Measurements from ENCODE around the gene POLR1C. TPM values are rescaled to one million over a fixed set of nuclear protein-coding genes. Genes with fewer than 3 reads are reported as not detected.

Gene POLR1C
- polyA plus RNA-seq, 3 donors: 4.5 to 18.3 (median 6.1) TPM

DNA sequence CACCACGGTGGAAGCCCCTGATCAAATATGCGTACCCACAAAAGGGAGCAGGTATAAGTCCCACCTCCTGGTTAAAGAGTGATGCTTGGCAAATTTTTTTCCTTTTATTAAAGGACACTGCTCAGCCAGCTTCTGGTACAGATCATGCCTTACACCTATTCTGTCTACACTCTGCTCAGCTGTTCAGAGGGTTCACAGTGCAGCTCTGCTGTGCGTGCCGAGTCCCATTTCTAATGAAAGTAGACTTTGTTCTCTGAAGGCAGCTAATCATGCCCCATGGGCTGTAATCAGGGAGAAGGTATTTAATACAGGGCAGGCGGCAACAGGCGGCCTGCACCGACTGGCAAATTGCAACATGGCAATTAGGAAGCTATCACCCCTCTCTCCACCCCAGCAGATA lies 23.1 kb upstream of the POLR1C start:
- no peak overlapping the region for H3K4me3 ChIP-seq (replicated peaks in 1 of 3; ENCODE audit: low read depth in 2 of 3, low read length in 3 of 3)
- peaks cover 53% of the 10 kb centered on the region for H4K20me1 ChIP-seq (ENCODE audit: insufficient read depth, low read length)
- Mint-ChIP-seq H3K4me1 (peaks cover 8% of the 10 kb centered on the region), H3K36me3 (peaks cover 31 to 43% of the 10 kb centered on the region in 2 donors), H3K27ac (no peak overlapping the region), H3K9me3 (no peaks in the 10 kb centered on the region), H3K27me3 (ENCODE audit: low read depth in 3 of 3) (peaks cover 0 to 4% (median 0%) of the 10 kb centered on the region in 3 donors), H3K4me3 (no peak overlapping the region)
- TF ChIP-seq, protein P1, sequence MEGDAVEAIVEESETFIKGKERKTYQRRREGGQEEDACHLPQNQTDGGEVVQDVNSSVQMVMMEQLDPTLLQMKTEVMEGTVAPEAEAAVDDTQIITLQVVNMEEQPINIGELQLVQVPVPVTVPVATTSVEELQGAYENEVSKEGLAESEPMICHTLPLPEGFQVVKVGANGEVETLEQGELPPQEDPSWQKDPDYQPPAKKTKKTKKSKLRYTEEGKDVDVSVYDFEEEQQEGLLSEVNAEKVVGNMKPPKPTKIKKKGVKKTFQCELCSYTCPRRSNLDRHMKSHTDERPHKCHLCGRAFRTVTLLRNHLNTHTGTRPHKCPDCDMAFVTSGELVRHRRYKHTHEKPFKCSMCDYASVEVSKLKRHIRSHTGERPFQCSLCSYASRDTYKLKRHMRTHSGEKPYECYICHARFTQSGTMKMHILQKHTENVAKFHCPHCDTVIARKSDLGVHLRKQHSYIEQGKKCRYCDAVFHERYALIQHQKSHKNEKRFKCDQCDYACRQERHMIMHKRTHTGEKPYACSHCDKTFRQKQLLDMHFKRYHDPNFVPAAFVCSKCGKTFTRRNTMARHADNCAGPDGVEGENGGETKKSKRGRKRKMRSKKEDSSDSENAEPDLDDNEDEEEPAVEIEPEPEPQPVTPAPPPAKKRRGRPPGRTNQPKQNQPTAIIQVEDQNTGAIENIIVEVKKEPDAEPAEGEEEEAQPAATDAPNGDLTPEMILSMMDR (IDR thresholded peaks at IDR 0.05): no peak
- H3K9ac ChIP-seq (ENCODE audit: insufficient read depth, low read length, poor library complexity, severe bottlenecking): no peak overlapping the region
- DNase-seq: no peak
- 100% methylated on average over 1 of the region's 7 CpGs for WGBS (ENCODE audit: insufficient coverage)
- no peak overlapping the region for H3K27ac ChIP-seq (ENCODE audit: low read depth in 1 of 2, low read length in 2 of 2)
- no peaks in the 10 kb centered on the region for H3K79me2 ChIP-seq (ENCODE audit: insufficient read depth, low read length)
- H3K27me3 ChIP-seq (ENCODE audit: control insufficient read depth in 2 of 2, insufficient read depth in 2 of 2, low read length in 2 of 2): no peaks in the 10 kb centered on the region
- no peak overlapping the region for H2AFZ ChIP-seq (ENCODE audit: insufficient read depth, low read depth, low read length, poor library complexity, severe bottlenecking)
- intact Hi-C loops (cut with micrococcal nuclease): no loop called here
- no peak overlapping the region for H3K4me2 ChIP-seq (replicated peaks; ENCODE audit: extremely low read depth, low read length, poor library complexity, severe bottlenecking)
- H3K4me1 ChIP-seq (ENCODE audit: control insufficient read depth in 1 of 2, insufficient read depth in 2 of 2, low read length in 2 of 2): no peaks in the 10 kb centered on the region
- no peaks in the 10 kb centered on the region for H3K9me3 ChIP-seq (replicated peaks in 1 of 2; ENCODE audit: control insufficient read depth in 1 of 2, insufficient read depth in 1 of 2, low read length in 2 of 2)
- H3K36me3 ChIP-seq (replicated peaks in 1 of 2; ENCODE audit: control insufficient read depth in 1 of 2, insufficient read depth in 2 of 2, low read length in 2 of 2): peaks cover 32 to 71% of the 10 kb centered on the region in 2 donors

DNA sequence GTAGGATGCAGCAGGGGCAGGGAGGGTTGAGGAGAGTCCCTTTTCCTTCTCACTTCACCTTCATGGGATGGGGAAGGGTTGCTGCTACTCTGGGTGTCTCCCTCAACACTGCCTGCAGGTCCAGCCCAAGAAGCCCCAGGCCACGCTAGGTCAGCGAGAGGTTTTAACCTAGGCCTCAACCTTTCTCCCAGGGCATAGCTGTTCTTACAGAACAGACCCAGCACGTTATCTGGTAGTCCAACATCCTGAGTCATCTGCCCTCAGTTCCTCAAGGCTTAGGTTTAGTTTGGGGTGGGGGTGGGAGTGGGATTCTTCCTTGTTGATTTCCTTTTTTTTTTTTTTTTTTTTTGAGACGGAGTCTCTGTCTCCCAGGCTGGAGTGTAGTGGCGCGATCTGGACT lies 22.6 kb upstream of the POLR1C start:
- Histone ChIP-seq H3K9me3 (replicated peaks in 1 of 2; ENCODE audit: control insufficient read depth in 1 of 2, insufficient read depth in 1 of 2, low read length in 2 of 2) (no peaks in the 10 kb centered on the region), H3K27me3 (ENCODE audit: control insufficient read depth in 2 of 2, insufficient read depth in 2 of 2, low read length in 2 of 2) (no peaks in the 10 kb centered on the region), H3K4me2 (replicated peaks; ENCODE audit: extremely low read depth, low read length, poor library complexity, severe bottlenecking) (no peak overlapping the region), H3K36me3 (replicated peaks in 1 of 2; ENCODE audit: control insufficient read depth in 1 of 2, insufficient read depth in 2 of 2, low read length in 2 of 2) (peaks cover 32 to 71% of the 10 kb centered on the region in 2 donors), H3K4me3 (replicated peaks in 1 of 3; ENCODE audit: low read depth in 2 of 3, low read length in 3 of 3) (no peak overlapping the region), H2AFZ (ENCODE audit: insufficient read depth, low read depth, low read length, poor library complexity, severe bottlenecking) (no peak overlapping the region), H3K27ac (ENCODE audit: low read depth in 1 of 2, low read length in 2 of 2) (no peak overlapping the region), H3K4me1 (ENCODE audit: control insufficient read depth in 1 of 2, insufficient read depth in 2 of 2, low read length in 2 of 2) (no peaks in the 10 kb centered on the region), H4K20me1 (ENCODE audit: insufficient read depth, low read length) (peaks cover 48% of the 10 kb centered on the region), H3K9ac (ENCODE audit: insufficient read depth, low read length, poor library complexity, severe bottlenecking) (no peak overlapping the region), H3K79me2 (ENCODE audit: insufficient read depth, low read length) (no peaks in the 10 kb centered on the region)
- peaks cover 32 to 43% of the 10 kb centered on the region in 2 donors for H3K36me3 Mint-ChIP-seq
- no peak for DNase-seq
- WGBS (ENCODE audit: insufficient coverage): 100% methylated on average over 2 of the region's 6 CpGs
- intact Hi-C loops (cut with micrococcal nuclease): no loop called here
- H3K27ac Mint-ChIP-seq: no peak overlapping the region
- peaks cover 0 to 4% (median 0%) of the 10 kb centered on the region in 3 donors for H3K27me3 Mint-ChIP-seq (ENCODE audit: low read depth in 3 of 3)
- H3K4me1 Mint-ChIP-seq: peaks cover 8% of the 10 kb centered on the region
- no peak overlapping the region for H3K4me3 Mint-ChIP-seq
- TF ChIP-seq, protein P1 (IDR thresholded peaks at IDR 0.05): no peak
- no peaks in the 10 kb centered on the region for H3K9me3 Mint-ChIP-seq
